Osteocyte (in vitro differentiated cells): ENCODE data around the gene MORF4L1. TPM values are rescaled to one million over a fixed set of nuclear protein-coding genes. Genes with fewer than 3 reads are reported as not detected.
"Not testable (repeated sequence)": the region's sequence is repeated elsewhere in the genome, so short reads cannot be mapped to it uniquely, and the experiment has no call there.

Experiments used
- DNase-seq: peaks from one replicate; pipeline ENCODE4 v3.0.0; 2021; ENCODE audit warnings: mixed read lengths; ENCODE audit not compliant: unreplicated experiment; ENCODE audit errors: extremely low spot score
- H3K27ac Mint-ChIP-seq: one replicate; pipeline ENCODE4 v1.8.0; 2021; ENCODE audit warnings: mild to moderate bottlenecking, mixed read lengths; ENCODE audit not compliant: unreplicated experiment
- H3K27me3 Mint-ChIP-seq: one replicate; pipeline ENCODE4 v1.8.0; 2021; ENCODE audit warnings: mixed read lengths; ENCODE audit not compliant: unreplicated experiment
- H3K36me3 Mint-ChIP-seq: one replicate; pipeline ENCODE4 v1.8.0; 2021; ENCODE audit warnings: mixed read lengths; ENCODE audit not compliant: unreplicated experiment
- H3K4me1 Mint-ChIP-seq: one replicate; pipeline ENCODE4 v1.8.0; 2021; ENCODE audit warnings: mixed read lengths; ENCODE audit not compliant: unreplicated experiment
- H3K4me3 Mint-ChIP-seq: one replicate; pipeline ENCODE4 v1.8.0; 2021; ENCODE audit warnings: mild to moderate bottlenecking, moderate library complexity, mixed read lengths; ENCODE audit not compliant: unreplicated experiment
- H3K9me3 Mint-ChIP-seq: one replicate; pipeline ENCODE4 v1.8.0; 2021; ENCODE audit warnings: mixed read lengths; ENCODE audit not compliant: unreplicated experiment
- CTCF ChIP-seq: fragments of 200-600 bp; sonication (generic); IDR thresholded peaks from 2 replicates; pipeline ENCODE4 v1.5.0; 2021; ENCODE audit warnings: antibody characterized with exemption, mild to moderate bottlenecking, moderate library complexity
- total RNA-seq: library from RNA; stranded (reverse); gene quantifications from 2 replicates; pipeline ENCODE4 v1.2.1, GENCODE V29; 2021

Gene MORF4L1
- total RNA-seq, 1 donor from 2014 or later = 488 TPM

- no peak overlapping the region for H3K27ac Mint-ChIP-seq
- DNase-seq = no peak
- peaks cover 18% of the 10 kb centered on the region for H3K4me1 Mint-ChIP-seq
- H3K4me3 Mint-ChIP-seq = no peak overlapping the region
- H3K9me3 Mint-ChIP-seq = no peaks in the 10 kb centered on the region
- peaks cover 4% of the 10 kb centered on the region for H3K27me3 Mint-ChIP-seq
- TF ChIP-seq CTCF = no peak
- no peaks in the 10 kb centered on the region for H3K36me3 Mint-ChIP-seq
Observed at GRCh38 chr15:78836333-78836732, 36.4 kb upstream of the MORF4L1 start.

GRCh38 chr15:78837131-78837530 is 35.6 kb upstream of the MORF4L1 start:
- no peak for DNase-seq
- peaks cover 4% of the 10 kb centered on the region for H3K27me3 Mint-ChIP-seq
- H3K4me1 Mint-ChIP-seq = peaks cover 24% of the 10 kb centered on the region
- no peaks in the 10 kb centered on the region for H3K9me3 Mint-ChIP-seq
- H3K4me3 Mint-ChIP-seq = no peak overlapping the region
- no peak for TF ChIP-seq CTCF
- H3K27ac Mint-ChIP-seq = no peak overlapping the region
- no peaks in the 10 kb centered on the region for H3K36me3 Mint-ChIP-seq

- Mint-ChIP-seq H3K4me3 (no peak overlapping the region), H3K36me3 (no peaks in the 10 kb centered on the region), H3K9me3 (no peaks in the 10 kb centered on the region), H3K27me3 (peaks cover 4% of the 10 kb centered on the region), H3K27ac (no peak overlapping the region), H3K4me1 (peaks cover 28% of the 10 kb centered on the region)
- DNase-seq = no peak
- TF ChIP-seq CTCF = no peak
Observed at GRCh38 chr15:78837543-78837942, 35.1 kb upstream of the MORF4L1 start.

- Mint-ChIP-seq H3K4me3 (no peak overlapping the region), H3K27ac (no peak overlapping the region), H3K36me3 (no peaks in the 10 kb centered on the region), H3K4me1 (peaks cover 28% of the 10 kb centered on the region), H3K27me3 (peaks cover 4% of the 10 kb centered on the region), H3K9me3 (no peaks in the 10 kb centered on the region)
- TF ChIP-seq CTCF = no peak
- no peak for DNase-seq
Observed at GRCh38 chr15:78838489-78838888, 34.2 kb upstream of the MORF4L1 start.

GRCh38 chr15:78839151-78839550 is 33.5 kb upstream of the MORF4L1 start:
- not testable (repeated sequence) for DNase-seq, H3K27me3 Mint-ChIP-seq, H3K4me3 Mint-ChIP-seq, H3K36me3 Mint-ChIP-seq, H3K9me3 Mint-ChIP-seq, H3K27ac Mint-ChIP-seq
- H3K4me1 Mint-ChIP-seq = peaks cover 28% of the 10 kb centered on the region
